HG03060 (cell line): ENCODE measurements around the gene CNTN5.
"Not testable (repeated sequence)": the region's sequence is repeated elsewhere in the genome, so short reads cannot be mapped to it uniquely, and the experiment has no call there.

Experiments used
- ATAC-seq: cut with Tn5 transposase; IDR thresholded peaks from one replicate; pipeline ENCODE4 v1.9.1; 2021; ENCODE audit warnings: low read depth, moderate number of reproducible peaks; ENCODE audit not compliant: unreplicated experiment

The CNTN5 gene

DNA sequence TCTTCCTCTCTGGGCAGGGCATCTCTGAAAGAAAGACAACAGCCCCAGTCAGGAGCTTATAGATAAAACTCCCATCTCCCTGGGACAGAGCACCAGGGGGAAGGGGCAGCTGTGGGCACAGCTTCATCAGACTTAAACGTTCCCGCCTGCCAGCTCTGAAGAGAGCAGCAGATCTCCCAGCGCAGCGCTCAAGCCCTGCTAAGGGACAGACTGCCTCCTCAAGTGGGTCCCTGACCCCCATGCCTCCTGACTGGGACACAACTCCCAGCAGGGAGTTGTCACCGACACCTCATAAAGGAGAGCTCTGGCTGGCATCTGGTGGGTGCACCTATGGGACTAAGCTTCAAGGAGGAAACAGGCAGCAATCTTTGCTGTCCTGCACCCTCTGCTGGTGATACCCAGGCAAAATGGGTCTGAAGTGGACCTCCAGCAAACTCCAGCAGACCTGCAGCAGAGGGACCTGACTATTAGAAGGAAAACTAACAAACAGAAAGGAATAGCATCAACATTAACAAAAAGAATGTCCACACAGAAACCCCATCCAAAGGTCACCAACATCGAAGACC, 1236.6 kb downstream of the CNTN5 start:
- ATAC-seq, result not testable (repeated sequence)

DNA sequence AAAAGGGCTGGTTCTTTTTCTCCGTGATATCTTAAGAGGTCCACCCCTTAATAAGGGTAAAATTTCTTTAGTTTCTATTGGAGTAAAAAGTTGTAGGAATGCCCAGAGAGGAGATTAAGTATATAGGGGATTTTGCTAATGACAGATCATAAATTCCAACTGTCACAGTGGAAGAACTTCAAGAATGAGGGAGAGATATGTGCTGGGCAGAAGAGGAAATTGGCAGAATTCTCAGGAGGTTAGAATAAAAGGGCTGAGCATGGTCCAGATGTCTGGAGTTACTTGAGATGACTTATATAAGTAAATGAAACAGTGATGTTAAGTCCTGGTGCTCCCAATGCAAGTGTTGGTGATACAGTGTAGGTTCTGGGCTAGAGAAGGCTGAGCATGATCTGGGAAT, 1248.8 kb downstream of the CNTN5 start:
- ATAC-seq, result no peak

DNA sequence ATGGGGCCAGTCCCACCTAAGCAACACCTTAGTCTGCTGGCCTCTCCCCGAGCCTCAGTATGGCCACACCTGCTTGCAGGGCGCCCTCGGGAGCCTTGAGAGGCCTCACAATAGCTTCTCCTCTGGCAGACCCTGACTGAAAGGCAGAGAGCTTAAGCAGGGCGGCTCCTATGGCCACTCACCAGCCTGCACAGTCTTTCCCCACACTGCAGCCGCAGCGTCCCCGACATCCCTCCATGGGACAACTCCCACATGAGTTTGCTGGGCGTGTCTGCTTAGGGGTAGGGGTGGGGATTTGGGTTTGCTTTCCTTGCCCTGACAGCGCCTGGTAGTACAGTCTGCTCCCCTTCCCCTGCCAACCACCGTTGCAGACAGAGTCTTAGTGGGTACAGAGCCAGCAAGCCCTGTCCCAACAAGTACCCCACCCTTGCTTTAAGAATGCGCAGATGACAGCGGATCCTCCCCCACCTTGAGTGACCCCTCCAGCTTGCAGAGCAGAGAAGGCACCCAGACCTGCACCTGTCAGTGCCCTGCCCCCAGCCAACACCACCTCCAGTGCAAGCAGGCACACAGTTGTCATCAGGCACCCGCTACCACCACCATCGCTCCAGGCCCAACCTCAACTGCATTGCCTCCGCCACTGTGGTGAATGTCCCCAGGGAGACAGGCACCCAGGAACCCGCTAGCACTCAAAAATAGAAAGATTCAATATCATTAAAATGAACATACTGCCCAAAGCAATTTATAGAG, 1252.5 kb downstream of the CNTN5 start:
- ATAC-seq, result no peak

DNA sequence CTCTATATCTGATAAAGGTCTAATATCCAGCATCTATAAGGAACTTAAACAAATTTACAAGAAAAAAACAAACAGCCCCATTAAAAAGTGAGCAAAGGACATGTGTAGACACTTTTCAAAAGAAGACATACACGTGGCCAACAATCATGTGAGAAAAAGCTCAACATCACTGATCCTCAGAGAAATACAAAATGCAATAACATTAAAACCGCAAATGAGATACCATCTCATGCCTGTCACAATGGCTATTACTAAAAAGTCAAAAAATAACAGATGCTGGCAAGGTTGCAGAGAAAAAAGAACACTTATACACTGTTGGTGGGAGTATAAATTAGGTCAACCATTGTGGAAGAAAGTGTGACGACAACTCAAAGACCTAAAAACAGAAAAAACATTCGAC, 1253.7 kb downstream of the CNTN5 start:
- ATAC-seq, result not testable (repeated sequence)

DNA sequence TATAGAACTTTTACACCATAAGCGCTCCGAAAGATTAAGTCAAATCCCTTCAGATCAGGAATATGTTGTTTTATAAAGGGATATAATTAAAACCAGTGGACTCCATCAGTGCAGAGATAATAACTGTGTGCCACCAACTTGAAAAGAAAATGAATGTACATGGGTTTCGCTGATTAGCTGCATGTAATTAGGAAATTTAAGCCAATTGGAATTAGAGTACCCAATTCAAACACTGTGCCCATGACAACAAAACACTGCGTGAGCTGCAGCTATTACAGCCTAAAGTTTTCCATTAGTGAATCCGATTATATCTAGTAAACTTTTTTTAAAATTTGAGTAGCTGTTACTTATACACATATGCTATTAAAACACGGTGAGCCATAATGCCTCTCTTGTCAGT, 1274.0 kb downstream of the CNTN5 start:
- no peak for ATAC-seq

DNA sequence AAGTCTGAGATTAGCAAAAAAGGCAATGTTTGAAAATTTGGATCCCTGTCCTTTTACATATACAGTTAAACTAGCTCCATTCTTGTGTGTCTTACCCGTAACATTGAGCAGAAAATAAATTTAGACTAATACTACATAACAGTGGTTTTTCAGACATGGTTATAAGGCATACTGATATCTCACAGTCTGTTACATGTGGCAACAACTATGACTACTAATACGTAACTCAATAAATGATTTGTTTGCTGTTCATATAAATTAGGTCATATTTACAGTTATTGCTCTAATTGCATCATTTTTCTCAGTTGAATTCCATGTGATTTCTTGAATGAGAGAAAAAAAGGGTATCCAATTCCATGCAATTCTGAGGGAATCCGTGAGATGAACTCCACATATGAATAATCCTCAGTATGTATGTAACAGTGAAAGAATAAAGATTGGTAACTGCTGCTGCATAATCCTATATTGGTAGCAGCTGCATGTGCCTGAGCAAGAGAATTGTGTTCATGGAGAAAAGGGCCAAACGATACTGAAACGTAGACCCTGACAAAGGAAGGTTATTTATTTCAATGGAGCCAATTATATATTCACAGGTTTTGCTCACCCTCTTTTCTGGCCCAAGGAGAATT, 1275.4 kb downstream of the CNTN5 start:
- ATAC-seq, result no peak

DNA sequence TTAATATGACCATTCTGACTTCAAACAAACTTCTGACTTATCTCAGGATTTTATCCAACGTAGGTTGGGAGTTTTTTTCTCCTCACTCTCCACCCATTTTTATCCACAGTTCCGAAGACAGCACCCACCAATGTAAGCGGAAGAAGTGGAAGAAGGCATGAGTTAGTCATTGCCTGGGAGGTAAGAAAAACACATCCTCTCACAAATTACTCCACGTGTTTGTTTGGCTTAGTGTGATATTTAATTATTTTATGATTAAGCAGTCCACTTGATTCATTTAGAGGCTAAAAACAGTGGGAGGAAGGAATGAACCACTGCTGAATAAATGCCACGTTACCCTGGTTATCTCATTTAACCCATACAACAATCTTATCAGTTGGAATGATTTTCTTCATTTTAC, 1276.8 kb downstream of the CNTN5 start:
- no peak for ATAC-seq

DNA sequence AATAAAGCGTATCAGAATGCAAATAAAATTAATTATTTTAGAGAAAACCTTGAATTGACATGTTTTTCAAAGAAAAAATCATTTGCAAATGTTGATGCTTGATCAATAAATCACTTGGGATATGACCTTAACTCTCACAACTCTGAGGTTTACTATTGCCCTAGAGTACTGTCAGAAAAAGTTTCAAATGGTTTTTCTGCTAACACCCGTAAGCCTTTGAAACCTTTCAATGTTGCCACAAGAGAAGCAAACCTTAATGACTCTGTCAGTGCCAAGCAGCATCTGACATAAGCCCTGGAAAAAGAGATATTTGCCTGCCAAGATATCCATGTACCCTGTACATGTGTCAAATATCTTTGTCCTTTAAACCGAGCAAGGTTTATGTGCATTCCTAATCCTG, 1282.1 kb downstream of the CNTN5 start:
- no peak for ATAC-seq

DNA sequence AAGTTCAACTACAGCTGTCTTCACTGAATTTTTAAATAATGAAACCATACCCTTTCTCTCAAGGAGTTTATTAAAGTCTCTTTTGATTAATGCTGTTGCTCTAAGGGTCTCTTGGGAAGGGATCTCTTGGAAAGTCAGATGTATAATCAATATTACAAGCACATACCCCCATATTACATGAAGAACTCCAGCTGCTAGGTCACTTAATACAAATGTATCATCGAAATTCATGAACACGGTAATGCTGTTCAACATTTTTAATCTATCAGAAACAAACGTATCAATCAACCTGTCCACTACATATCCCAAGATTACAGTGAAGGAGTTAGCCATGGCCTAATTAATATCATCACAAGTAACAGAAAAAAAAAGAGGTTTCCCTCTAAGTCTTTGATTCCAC, 1283.1 kb downstream of the CNTN5 start:
- no peak for ATAC-seq

DNA sequence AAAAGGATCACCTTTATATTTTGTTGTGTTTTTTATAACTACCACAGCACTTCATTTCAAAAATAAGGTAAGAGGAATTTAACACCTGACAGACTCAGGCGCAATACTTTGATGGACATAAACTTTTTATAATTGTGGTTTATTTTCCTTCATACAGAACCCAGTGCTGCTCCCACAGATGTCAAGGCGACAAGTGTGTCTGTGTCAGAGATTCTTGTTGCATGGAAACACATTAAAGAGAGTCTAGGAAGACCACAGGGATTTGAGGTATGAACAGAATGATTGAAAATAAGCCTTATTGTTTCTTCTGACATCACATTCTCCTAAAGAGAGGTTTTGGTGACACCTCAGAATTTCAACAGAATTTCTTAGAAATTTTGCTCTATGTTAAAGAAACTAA, 1287.5 kb downstream of the CNTN5 start:
- ATAC-seq, result no peak

DNA sequence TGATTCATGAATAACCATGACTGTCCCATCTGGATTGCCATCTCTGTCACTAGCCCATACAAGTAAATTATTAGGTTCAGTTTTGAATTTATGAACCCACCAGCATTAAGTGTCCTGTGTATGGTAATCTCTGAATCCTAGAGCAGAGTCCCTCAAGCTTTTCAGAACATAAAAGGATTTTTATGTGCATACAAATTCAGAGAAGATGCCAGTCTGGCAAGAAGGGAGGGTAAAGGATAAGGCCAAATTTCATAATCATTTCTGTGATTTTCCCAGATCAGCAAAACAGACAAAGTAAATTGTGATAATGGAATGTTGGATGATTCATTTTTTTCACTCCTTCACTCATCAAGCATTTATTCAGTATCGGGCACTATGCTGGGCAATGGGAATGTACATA, 1295.2 kb downstream of the CNTN5 start:
- no peak for ATAC-seq

DNA sequence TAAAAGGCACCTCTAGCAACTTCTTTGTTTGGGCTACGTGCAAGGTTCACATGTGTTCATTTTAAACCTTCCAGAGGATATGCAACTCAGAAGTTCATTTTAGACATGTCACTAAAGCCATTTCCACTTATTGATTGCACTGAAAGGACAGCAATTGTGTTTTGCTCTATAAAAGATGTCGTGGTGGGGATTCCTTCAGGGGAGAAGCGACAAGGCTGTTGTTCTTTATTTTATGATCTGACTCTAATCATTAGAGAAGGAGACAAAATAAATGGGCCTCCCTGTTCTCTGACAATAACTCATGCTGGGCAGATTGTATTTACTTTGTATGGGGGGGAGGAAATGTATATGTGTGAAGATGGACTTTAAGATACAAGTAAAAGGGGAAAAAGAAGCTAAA, 1296.2 kb downstream of the CNTN5 start:
- no peak for ATAC-seq

DNA sequence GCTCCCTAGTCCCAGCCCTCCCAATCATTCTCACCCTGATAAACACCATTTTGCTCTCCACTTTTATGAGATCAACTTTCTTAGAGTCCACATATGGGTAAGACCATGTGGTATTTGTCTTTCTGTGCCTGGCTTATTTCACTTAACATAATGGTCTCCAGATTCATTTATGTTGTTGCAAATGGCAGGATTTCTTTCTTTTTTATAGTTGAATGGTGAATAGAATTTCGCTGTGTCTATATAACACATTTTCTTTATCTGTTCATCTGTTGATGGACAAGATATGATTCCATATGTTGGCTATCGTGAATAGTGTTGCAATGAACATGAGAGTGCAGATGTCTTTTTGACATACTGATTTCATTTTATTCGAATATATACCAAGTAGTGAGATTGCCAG, 1298.9 kb downstream of the CNTN5 start:
- no peak for ATAC-seq

DNA sequence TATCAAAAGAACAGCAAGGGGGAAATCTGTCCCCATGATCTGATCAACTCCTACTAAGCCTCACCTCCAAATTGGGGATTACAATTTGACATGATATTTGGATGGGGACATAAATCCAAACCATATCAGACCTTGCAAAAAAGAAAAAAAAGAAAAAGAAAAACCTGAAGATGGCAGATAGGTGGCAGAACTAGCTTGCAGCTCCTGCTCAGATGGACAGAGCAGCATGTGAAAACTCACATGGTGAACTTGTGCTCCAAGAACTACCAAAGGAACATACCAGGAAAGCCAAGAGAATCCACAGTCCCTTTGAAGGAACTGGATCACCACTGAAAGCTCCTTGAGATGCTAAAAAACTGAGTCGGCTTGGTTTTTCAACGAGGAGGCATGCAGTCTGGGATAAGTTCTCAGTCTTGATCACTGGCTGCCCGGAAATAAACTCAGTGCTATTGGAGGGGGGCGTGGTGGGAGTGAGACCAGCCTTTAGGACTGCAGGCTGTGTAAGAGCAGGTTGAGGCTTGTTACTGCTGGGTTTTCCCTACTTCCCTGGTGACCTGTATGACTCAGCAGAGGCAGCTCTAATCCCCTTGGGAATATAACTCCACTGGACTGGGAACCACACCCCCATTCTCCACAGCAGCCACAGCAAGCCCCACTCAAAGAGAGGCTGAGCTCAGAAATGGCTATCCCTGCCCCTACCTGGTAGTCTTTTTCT, 1308.0 kb downstream of the CNTN5 start:
- no peak for ATAC-seq

DNA sequence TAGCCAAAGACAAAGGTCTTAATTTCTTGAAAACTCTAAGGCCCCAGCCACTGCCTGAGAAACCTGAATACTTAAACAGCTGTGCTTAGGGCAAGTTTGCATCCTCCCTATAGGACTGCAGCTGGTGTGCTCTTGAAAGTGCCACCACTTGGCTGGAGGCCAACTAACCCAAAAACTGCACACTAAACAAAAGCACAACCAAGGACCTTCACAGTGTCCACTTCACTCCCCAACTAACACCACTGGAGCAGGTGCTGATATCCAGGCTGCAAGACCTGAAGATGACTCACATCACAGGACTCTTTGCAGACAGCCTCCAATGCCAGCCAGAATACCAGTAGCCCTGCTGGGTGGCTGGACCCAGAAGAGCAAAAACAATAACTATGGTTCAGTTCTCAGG, 1308.6 kb downstream of the CNTN5 start:
- ATAC-seq, result no peak

DNA sequence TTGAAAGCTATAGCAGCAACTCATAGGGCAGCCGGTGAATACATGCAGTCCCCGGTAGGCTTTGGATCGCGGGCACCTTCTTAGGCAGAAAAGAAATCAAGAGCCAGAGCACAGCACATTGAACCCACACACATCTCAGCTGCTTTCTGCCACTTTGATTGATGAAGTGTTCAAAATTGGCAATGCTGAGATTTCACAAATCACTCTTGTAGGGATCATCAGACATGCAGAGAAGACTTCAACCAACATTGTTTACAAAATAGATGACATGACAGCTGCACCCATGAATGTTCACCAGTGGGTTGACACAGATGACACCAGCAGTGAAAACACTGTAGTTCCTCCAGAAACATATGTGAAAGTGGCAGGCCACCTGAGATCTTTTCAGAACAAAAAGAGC, 1316.1 kb downstream of the CNTN5 start:
- ATAC-seq, result no peak

DNA sequence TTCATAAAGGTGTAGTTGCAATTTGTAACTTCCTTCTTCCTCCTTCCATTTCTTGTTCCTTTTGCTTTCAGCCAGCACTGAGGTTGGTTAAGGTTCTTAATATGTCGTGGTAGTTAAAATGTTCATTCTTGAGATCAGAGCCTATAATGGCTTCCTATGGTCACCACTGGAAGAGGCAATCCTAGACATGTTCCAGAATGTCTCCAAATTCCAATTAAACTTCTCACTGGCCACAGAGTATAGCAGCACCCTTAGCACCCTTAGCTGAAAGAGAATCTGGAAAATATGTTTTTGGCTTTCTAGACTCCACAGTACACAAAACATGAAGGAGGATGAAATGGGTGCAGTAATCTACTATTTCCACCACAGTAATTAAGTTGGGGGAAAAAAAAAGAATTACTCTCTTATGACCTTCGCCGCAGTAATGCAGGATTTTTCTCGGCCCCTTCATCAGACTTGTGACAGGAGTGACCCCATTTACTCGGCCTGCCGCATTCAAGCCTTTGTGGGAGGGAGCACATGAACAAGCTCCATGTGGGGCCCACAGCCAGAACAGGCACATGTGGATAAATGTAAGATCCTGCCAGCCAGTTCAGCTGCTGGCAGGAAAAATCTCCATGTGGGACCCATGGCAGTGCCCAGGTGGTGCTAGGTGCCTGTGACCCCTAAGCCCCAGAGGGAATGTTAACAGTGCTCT, 1317.5 kb downstream of the CNTN5 start:
- ATAC-seq, result no peak

DNA sequence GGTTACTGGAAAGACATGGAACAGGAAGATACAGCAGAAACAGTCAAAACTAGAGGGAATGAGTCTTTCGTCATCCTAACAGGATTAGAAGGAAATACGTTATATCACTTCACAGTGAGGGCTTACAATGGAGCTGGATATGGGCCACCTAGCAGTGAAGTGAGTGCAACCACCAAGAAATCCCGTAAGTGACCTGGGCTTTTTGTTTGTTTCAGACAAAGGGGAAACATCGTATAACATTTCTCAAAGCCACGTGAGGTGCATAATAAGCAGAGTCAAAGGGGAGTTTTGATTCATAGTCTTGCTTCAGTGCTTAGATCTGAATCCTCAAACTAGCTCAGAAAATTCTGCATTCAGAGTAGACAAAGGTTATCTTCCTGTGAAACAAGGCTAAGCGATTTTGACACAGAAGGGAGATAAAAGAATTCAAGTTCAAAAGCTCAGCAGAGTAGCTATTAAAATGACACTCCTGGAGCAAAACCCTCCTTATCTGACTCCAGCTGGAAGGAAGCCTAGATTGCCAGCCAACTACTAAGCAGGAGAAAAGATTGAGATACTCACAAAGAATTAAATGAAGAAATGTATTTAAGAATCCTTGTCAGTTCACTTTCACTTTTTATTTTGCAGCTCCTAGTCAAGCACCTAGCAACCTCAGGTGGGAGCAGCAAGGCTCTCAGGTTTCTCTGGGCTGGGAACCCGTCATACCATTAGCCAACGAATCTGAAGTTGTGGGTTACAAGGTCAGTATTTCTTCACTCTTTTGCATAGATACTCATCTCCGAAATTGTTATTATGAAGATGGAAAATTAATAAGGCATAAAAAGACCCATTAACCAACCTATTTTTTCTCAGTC, 1319.9 kb downstream of the CNTN5 start:
- no peak for ATAC-seq

DNA sequence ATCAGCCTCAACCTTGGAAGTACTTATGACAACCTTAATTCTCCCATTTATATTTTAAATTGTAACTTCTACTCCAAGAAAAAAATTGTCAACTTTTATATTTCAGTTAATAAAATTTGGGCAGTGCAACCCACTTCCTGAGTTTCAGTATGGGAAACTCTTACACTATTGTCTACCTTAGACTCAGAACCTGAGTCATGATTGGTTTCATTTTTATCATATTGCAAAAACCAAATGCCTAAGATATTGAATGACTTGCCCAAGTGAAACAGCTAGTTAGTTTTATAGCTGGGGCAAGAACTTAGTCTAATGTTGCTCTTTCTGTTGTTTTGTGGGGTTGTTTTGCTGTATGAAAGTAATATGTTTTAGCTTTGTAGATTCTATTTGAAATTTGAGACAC, 1332.3 kb downstream of the CNTN5 start:
- no peak for ATAC-seq

DNA sequence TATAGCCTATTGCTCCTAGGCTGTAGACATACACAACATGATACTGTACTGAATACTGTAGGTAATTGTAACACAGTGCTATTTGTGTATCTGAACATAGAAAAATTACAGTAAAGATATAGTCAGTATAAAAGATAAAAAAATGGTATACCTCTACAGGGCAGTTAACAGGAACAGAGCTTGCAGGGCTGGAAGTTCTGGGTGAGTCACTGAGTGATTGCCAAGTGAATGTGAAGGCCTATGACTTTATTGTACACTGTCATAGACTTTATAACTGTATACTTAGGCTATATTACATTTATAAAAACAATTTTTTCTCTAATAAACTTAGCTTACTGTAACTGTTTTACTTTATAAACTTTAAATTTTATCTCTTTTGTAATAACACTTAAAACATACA, 1334.0 kb downstream of the CNTN5 start:
- ATAC-seq, result no peak
